HG02623 (cell line): ENCODE data around the gene TMUB1.
"Not testable (repeated sequence)": the region's sequence is repeated elsewhere in the genome, so short reads cannot be mapped to it uniquely, and the experiment has no call there.

Experiments
- ATAC-seq: cut with Tn5 transposase; IDR thresholded peaks from one replicate; pipeline ENCODE4 v1.9.1; 2021; ENCODE audit warnings: moderate library complexity; ENCODE audit not compliant: unreplicated experiment

The TMUB1 gene

GRCh38 chr7:151057506-151057988, 25.7 kb downstream of the TMUB1 start, which contains the start of gene CDK5:
CDK5 (minus strand) TSS chr7:151057897; CDS start chr7:151057848, 49 bp downstream.
- ATAC-seq = peak; percentile 2

GRCh38 chr7:151056666-151057505, 26.4 kb downstream of the TMUB1 start:
- ATAC-seq = no peak

- ATAC-seq = no peak
These were observed 27.0 kb downstream of the TMUB1 start for GRCh38 chr7:151056283-151056665.

GRCh38 chr7:151053751-151054150, 29.5 kb downstream of the TMUB1 start:
- no peak for ATAC-seq

- no peak for ATAC-seq
These were observed 30.2 kb downstream of the TMUB1 start for GRCh38 chr7:151053096-151053495.

GRCh38 chr7:151051108-151051507, 32.2 kb downstream of the TMUB1 start:
- no peak for ATAC-seq

GRCh38 chr7:151048911-151049463, 34.3 kb downstream of the TMUB1 start:
- ATAC-seq = no peak

GRCh38 chr7:151047976-151048815, 35.1 kb downstream of the TMUB1 start, which contains the start of gene ASIC3:
ASIC3 (plus strand) TSS chr7:151048531; CDS start chr7:151048886, 355 bp downstream.
- ATAC-seq = no peak

DNA sequence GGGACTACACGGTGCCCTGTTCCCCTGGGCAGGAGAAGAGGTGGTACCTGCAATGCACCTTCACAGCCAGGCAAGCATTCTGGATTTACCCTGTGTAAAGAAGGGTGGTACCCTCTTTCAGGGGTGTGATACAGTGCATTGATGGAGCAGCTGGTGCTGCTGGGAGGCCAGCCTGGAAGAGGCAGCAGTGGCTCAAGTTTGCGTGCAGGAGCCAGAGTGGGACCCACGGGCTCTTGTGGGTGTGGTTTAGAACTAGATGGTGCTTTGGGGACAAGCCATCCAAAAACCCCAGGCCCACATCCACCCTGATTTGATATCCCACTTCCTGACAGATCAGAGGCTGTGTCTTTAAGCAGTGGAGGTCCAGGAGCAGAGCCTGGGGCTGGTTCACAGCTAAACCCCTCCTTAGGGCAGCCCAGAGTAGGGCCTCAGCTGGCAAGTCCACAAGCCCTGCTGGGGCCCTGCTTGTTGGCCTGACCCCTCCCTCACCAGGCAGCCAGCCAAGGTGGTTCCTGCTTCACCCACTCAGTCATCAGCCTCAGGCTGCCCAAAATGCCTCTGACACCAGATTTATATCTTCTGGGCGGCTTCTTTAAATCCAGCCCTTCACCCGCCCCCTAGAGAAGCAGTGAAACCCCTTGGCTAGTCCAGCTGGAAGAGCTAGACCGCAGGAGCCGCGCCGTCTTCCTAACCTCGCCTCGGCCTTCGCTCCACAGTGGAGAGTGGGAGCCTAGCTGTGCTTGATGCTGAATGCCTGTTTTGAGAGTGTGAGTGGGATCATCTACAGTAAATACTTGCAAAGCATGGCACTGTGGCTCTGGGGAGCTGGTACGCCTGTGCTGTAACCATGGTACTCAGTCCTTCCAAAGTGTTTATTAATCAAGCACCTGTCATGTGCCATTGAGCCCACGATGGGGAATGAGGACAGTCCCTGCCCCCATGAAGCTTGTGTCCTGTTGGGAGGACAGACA, 36.4 kb downstream of the TMUB1 start:
- no peak for ATAC-seq

GRCh38 chr7:151045967-151046366, 37.3 kb downstream of the TMUB1 start:
- ATAC-seq = no peak

DNA sequence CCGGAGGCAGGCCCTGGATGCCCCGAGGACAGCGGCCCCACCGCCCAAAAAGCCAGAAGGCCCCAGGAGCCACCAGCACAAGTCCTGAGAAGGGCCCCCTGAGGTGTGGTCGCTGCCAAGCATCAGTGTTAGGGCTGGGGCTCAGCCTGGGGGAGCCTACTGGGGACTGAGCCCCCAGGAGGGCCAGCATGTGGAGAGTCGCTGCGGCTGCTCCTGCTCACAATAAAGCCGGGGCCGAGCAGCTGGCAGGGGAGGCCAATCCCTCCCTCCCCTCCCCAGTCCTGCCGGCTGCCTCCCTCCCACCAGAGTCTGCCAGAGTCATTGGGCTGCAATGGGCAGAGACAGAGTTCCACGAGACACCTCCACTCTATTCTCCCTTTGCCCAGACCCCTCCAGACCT, 38.0 kb downstream of the TMUB1 start:
- ATAC-seq = no peak

DNA sequence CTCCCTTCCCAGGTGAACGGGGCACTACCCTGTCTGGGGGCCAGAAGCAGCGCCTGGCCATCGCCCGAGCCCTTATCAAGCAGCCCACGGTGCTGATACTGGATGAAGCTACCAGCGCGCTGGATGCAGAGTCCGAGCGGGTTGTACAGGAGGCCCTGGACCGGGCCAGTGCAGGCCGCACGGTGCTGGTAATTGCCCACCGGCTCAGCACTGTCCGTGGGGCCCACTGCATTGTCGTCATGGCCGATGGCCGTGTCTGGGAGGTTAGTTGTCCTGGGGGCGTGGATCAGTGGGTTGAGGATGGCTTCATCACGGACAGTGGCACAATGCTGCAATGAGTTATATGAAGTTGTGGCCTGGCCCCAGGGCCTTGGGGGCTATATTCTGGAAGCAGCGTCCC, 39.3 kb downstream of the TMUB1 start:
- ATAC-seq = no peak

- not testable (repeated sequence) for ATAC-seq
These were observed 39.8 kb downstream of the TMUB1 start for GRCh38 chr7:151043449-151043848.

- no peak for ATAC-seq
These were observed 42.5 kb downstream of the TMUB1 start for GRCh38 chr7:151040616-151041375.

DNA sequence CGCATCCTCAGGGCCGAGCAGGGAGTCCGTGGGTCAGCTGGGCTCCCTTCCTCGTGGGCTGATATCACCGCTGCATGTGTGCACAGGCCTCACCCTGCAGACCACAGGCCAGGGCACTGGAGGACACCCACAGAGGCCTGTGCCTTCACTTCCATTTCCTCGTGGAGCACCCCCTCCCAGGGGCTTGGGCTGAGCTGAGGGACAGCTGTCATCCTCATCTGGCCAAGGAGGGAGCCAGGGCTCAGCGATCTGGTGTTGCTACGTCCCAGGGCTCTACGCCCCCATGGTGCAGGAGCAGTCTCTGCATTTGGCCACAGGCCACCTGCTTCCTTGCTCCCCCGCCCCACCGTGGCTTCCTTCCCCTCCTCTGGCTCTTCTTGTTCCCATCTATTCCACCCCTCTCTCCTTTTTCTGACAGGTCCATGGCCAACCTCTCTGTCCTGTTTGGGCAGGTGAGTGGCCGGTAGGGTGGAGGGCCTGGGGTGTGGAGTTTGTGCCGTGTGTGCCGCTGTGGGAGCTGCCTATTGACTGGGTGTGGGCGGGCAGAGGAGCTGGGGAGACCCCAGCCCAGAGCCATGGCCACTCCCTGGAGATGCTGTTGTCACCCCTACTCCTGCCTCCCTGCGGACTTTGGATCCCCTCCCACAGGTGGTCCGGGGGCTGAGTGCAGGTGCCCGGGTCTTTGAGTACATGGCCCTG, 43.3 kb downstream of the TMUB1 start:
- ATAC-seq = no peak

- ATAC-seq = no peak
These were observed 44.1 kb downstream of the TMUB1 start for GRCh38 chr7:151038951-151039849.

DNA sequence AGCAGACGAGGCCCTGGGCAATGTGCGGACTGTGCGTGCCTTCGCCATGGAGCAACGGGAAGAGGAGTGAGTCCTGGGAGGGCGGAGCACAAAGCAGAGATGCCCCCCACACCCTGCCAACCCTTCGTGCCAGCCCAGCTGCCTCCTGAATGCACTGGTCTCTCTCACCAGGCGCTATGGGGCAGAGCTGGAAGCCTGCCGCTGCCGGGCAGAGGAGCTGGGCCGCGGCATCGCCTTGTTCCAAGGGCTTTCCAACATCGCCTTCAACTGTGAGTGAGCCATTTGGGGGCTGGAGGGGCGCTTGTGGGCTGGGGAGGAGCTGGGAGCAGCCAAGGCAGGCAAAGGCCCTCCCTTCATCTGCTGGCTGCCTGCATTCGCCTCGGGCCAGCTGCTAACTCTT, 47.4 kb downstream of the TMUB1 start:
- no peak for ATAC-seq
